ENCODE results near the gene MSI2. TPM values are rescaled to one million over a fixed set of nuclear protein-coding genes. Genes with fewer than 3 reads are reported as not detected.

MSI2 gene
- total RNA-seq, 2 donors from 2014 or later, result 53.1 to 74.0 TPM

- TF ChIP-seq POLR2AphosphoS5 (IDR thresholded peaks at IDR 0.05) (no peak), POLR2A (IDR thresholded peaks at IDR 0.05) (no peak)
- TF ChIP-seq, protein P1, sequence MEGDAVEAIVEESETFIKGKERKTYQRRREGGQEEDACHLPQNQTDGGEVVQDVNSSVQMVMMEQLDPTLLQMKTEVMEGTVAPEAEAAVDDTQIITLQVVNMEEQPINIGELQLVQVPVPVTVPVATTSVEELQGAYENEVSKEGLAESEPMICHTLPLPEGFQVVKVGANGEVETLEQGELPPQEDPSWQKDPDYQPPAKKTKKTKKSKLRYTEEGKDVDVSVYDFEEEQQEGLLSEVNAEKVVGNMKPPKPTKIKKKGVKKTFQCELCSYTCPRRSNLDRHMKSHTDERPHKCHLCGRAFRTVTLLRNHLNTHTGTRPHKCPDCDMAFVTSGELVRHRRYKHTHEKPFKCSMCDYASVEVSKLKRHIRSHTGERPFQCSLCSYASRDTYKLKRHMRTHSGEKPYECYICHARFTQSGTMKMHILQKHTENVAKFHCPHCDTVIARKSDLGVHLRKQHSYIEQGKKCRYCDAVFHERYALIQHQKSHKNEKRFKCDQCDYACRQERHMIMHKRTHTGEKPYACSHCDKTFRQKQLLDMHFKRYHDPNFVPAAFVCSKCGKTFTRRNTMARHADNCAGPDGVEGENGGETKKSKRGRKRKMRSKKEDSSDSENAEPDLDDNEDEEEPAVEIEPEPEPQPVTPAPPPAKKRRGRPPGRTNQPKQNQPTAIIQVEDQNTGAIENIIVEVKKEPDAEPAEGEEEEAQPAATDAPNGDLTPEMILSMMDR (IDR thresholded peaks at IDR 0.05), result no peak
- H3K9me3 ChIP-seq, result no peaks in the 10 kb centered on the region
- 60% methylated on average over 5 of the region's 5 CpGs for WGBS
- DNase-seq (ENCODE audit: low spot score), result no peak
- no peak overlapping the region for H3K27ac ChIP-seq
- intact Hi-C loops (cut with DNase I), result no loop called here
- H3K4me3 ChIP-seq, result no peak overlapping the region
- no peaks in the 10 kb centered on the region for H3K27me3 ChIP-seq (replicated peaks; ENCODE audit: insufficient read depth)
- H3K36me3 ChIP-seq, result no peaks in the 10 kb centered on the region
- H3K4me1 ChIP-seq (replicated peaks), result peaks cover 5% of the 10 kb centered on the region
Measured at GRCh38 chr17:57424777-57425188, 168.5 kb downstream of the MSI2 start.

DNA sequence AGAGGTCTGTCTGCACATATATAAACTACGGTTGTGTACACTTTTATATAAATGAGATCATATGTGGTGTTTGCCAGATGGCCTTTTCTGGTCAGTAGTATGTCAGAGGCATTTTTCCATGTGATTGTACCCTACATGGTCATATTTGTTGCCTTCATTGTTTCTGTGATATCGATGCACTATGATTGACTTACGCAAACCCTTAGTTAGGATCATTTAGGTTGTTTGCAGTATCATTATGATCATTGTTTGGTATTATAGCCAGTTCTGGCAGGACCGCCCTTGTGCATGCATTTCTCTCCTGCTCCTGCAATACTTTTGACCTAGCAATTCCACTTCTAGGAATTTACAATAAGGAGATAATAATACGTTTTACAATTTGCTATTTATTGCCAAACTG, 169.1 kb downstream of the MSI2 start:
- Histone ChIP-seq H3K4me3 (no peak overlapping the region), H3K9me3 (no peaks in the 10 kb centered on the region), H3K36me3 (no peaks in the 10 kb centered on the region), H3K27me3 (replicated peaks; ENCODE audit: insufficient read depth) (no peaks in the 10 kb centered on the region), H3K4me1 (replicated peaks) (peaks cover 5% of the 10 kb centered on the region), H3K27ac (no peak overlapping the region)
- no peak for TF ChIP-seq POLR2A (IDR thresholded peaks at IDR 0.05)
- no peak for TF ChIP-seq POLR2AphosphoS5 (IDR thresholded peaks at IDR 0.05)
- TF ChIP-seq, protein P1 (IDR thresholded peaks at IDR 0.05), result no peak
- WGBS, result 75% methylated on average over 5 of the region's 5 CpGs
- no peak for DNase-seq (ENCODE audit: low spot score)
- intact Hi-C loops (cut with DNase I), result no loop called here

DNA sequence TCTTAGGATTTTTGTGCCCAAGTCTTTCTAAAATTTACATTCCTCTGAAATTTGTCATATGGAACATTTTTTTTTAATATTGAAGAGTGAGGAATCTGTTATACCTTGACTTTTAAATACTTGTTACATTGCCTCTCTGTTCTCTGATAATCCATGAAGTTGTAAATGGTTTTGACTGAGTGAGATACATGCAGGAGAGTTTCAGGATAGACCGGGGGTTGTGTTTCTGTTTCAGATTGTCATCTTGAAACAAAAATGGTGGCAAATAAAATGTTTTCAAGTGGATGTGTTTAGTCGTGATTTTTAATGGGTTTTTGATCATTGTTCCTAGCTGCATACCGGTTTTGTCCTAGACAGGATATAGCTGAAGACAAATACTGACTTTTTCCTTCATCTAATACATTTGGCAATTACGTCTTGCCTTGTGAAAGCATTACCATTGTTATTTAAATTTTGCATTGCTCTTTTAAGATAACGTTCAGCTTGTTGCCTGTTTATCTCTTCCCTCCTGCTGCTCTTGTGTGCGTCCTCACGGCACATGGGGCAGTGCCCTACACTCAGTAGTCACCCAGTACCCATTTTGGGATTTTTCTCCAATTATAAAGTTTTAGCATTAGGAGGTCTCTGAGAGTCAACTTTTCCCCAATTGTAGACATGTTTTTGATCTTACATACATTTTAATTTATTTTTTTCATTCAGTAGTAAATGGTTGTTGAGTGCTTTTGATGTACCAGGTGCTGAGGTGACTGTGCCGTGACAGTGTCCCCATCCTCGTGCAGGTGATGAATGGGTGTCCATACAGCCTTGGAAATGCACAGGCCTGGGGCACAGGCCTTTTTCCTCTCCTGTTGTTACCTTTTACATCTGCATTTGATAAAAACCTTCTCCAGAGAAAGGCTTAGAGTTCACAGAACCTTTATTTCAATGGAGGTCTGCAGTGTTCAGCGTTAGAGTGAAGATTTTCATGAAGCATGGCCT, 169.9 kb downstream of the MSI2 start:
- Histone ChIP-seq H3K27me3 (replicated peaks; ENCODE audit: insufficient read depth) (no peaks in the 10 kb centered on the region), H3K4me1 (replicated peaks) (peaks cover 5% of the 10 kb centered on the region), H3K27ac (no peak overlapping the region), H3K9me3 (no peaks in the 10 kb centered on the region), H3K4me3 (no peak overlapping the region), H3K36me3 (no peaks in the 10 kb centered on the region)
- no peak for TF ChIP-seq POLR2AphosphoS5 (IDR thresholded peaks at IDR 0.05)
- TF ChIP-seq, protein P1 (IDR thresholded peaks at IDR 0.05), result no peak
- TF ChIP-seq POLR2A (IDR thresholded peaks at IDR 0.05), result no peak
- intact Hi-C loops (cut with DNase I), result no loop called here
- DNase-seq (ENCODE audit: low spot score), result no peak
- WGBS, result 82% methylated on average over 10 of the region's 10 CpGs

DNA sequence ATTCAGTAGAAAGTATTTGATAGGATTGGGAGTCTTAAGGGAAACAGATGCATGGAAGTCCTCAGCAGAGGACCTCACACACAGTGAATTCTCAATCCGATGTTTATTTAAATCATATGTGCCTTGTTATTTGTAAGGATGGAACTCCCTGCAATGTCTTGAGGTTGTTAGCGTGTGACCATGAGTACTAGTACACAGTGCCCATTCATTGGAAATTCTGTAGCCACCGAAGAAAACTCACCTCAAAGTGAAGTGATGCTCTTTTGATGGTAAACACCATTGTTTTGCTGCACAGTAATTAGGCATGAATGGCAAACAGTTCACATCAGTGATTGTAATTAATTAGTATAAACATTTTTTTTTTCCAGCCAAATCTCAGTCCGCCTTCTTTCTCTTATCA, 173.6 kb downstream of the MSI2 start:
- intact Hi-C loops (cut with DNase I), result no loop called here
- no peak overlapping the region for H3K4me3 ChIP-seq
- peaks cover 2% of the 10 kb centered on the region for H3K4me1 ChIP-seq (replicated peaks)
- no peaks in the 10 kb centered on the region for H3K27me3 ChIP-seq (replicated peaks; ENCODE audit: insufficient read depth)
- H3K36me3 ChIP-seq, result no peaks in the 10 kb centered on the region
- no peak overlapping the region for H3K27ac ChIP-seq
- no peaks in the 10 kb centered on the region for H3K9me3 ChIP-seq
- no peak for DNase-seq (ENCODE audit: low spot score)
- TF ChIP-seq POLR2A (IDR thresholded peaks at IDR 0.05) (no peak), POLR2AphosphoS5 (IDR thresholded peaks at IDR 0.05) (no peak)
- TF ChIP-seq, protein P1 (IDR thresholded peaks at IDR 0.05), result no peak
- WGBS, result 88% methylated on average over 4 of the region's 4 CpGs

- Histone ChIP-seq H3K27me3 (replicated peaks; ENCODE audit: insufficient read depth) (no peaks in the 10 kb centered on the region), H3K27ac (no peak overlapping the region), H3K36me3 (no peaks in the 10 kb centered on the region), H3K4me1 (replicated peaks) (no peaks in the 10 kb centered on the region), H3K4me3 (no peak overlapping the region), H3K9me3 (no peaks in the 10 kb centered on the region)
- 73% methylated on average over 3 of the region's 3 CpGs for WGBS
- intact Hi-C loops (cut with DNase I), result no loop called here
- no peak for TF ChIP-seq POLR2A (IDR thresholded peaks at IDR 0.05)
- TF ChIP-seq, protein P1 (IDR thresholded peaks at IDR 0.05), result no peak
- no peak for TF ChIP-seq POLR2AphosphoS5 (IDR thresholded peaks at IDR 0.05)
- no peak for DNase-seq (ENCODE audit: low spot score)
Measured at GRCh38 chr17:57431415-57431814, 175.1 kb downstream of the MSI2 start.
